CD4-positive, alpha-beta T cell treated with Interferon gamma for 1 hour (primary cell): ENCODE data around the gene PTCH2.
"Not testable (repeated sequence)": the region's sequence is repeated elsewhere in the genome, so short reads cannot be mapped to it uniquely, and the experiment has no call there.

Experiments used
- DNase-seq: peaks from one replicate; pipeline ENCODE4 v3.0.0-alpha.2; 2020

PTCH2 gene

DNA sequence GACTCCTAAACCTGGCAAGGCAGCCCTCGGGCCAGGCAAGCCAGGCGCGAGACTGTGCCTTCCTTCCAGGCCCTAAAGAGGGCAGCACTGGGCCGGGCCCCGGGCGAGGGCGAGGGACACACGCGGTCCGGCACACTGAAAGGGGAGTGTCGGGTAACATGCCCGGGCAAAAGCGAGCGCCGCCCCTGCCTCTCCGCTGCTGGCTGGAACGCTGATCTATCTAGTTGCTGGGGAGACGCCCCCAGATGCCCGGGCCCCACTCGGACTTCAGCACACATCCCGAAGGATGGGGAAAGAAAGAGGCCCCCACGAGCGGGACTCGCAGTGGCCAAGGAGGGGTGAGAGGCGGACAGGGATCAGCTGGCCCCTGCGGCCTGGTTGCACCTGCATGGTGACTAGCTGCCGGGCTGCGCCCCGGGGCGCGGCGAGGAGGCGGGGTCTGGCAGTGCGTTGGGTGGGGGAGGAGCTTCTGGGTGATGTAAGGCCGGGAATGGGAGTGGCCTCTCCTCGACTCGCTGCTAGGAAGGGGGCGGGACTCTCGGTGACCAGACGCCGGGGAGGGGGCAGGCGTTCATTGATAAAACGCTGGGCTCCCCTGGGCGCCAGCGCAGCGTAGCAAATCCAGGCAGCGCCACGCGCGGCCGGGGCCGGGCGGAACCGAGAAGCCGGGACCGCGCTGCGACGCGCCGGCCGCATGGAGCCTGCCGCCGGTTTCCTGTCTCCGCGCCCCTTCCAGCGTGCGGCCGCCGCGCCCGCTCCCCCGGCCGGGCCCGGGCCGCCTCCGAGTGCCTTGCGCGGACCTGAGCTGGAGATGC lies 43.1 kb downstream of the PTCH2 start, which contains the start of gene PLK3:
Gene PLK3, plus strand, starts transcription at position 608 of the 815 bp plus-strand sequence. Its CDS starts 87 bp downstream, at position 695.
- peak; percentile 98 for DNase-seq

DNA sequence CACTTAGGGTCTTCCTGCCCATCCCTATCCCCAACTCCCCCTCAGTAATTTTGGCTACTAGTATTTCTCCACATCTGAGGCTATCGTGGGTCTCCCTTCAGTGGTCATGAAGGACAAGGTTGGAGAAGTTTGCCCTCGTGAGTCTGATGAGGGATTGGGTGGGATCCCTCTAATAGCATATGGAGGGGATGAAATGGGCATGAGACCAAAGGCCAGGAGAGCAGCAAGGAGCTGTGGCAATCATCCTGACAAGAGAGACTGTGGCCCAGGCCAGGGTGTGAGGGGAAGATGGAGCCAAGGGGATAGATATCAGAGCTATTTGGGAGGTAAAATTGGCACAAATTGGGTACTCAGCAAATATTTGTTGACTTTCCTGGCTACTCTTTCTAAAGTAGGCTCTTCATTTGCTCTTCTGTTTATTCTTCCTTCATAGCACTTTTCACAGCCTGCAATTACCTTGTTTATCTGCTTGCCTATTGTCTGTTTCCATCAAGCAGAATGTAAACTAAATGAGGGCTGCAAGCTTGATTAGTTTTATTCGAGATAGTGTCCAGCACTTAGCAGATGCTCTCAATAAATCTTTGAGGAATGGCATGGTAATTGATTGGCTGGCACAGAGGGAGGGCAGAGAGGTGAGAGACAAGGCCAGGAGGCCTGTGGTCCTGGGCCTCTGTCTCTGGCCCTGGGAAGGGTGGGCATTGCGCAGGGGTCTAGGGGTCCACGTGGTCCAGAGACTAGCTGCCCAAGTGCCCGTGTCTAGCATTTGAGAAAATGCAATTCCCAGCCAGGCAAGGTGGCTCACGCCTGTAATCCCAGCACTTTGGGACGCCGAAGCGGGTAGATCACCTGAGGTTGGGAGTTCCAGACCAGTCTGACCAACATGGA lies 44.3 kb downstream of the PTCH2 start:
- no peak for DNase-seq

DNA sequence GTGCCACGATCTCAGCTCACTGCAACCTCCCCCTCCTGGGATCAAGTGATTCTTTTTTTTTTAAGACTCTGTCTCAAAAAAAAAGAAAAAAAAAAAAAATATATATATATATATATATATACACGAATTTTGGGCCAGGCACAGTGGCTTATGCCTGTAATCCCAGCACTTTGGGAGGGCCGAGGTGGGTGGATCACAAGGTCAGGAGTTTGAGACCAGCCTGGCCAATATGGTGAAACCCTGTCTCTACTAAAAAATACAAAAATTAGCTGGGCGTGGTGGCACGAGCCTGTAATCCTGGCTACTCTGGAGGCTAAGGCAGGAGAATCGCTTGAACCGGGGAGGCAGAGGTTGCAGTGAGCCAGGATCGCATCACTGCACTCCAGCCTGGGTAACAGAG lies 45.2 kb downstream of the PTCH2 start:
- not testable (repeated sequence) for DNase-seq

DNA sequence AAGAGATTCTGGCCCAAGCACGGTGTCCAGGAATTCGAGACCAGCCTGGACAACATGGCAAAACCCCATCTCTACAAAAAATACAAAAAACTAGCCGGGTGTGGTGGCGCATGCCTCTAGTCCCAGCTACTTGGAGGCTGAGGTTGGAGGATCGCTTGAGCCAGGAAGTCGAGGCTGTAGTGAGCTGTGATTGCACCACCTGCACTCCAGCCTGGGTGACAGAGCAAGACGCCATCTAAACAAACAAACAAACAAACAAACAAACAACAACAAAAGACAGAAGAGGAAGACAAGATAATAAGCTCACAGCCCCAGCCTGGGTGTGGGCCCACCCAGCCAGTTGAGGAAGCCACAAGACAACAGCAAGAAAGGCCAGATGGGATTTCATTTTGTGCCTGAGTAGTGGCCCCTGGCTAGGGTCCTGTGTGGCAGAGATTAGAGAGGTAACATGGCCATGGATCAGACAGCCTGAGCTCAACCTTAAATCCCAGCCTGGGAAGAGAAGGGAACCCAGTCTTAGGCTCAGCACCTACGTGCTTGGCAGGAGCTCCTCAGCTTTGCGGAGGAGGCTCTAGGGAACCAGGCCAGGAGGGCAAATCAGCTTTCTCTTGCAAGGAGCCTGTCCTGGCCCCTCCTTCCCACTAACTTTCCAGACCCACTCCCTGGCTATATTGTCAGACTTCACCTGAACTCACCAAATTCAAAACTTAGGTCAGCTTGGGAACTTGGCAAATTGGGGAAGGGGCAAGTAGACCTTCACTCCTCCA lies 50.1 kb downstream of the PTCH2 start:
- no peak for DNase-seq

DNA sequence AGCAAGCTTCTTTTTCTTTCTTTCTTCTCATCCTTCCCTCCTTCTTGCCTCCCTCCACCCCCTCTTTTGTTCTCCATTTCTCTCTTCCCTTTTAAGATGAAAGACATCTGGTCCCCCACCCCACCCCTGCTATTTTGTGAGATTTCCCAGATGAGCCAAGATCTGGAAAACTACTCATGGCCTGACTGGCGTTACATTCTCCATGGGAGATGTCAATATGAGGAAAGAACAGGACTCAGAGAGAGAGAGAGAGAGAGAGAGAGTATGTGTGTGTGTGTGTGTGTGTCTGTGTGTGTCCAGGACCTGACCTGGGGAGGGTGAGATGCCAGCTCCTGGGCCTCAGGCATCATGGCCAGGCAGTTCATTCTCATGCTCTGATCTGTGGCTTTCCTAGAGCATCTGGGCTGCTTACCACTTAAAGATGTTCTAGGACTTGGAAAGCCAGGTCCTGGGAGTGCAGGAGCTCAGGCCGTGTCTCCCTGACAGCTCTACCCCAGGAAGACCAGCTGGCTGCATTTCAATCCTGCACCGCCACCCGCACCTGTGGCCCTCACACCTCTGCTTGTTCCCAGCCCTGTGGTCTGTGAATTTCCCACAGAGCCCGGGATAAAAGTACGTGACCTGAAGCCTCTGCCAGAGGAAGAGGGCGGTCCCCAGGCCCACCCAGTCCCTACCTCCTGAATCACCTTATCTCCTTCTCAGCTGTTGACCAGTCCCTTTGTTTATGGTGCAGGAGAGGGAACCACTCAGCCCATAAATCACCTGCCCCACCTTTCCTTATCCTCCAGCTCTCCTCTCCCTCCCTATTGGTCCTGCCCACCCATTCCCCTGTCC lies 51.9 kb downstream of the PTCH2 start:
- no peak for DNase-seq

DNA sequence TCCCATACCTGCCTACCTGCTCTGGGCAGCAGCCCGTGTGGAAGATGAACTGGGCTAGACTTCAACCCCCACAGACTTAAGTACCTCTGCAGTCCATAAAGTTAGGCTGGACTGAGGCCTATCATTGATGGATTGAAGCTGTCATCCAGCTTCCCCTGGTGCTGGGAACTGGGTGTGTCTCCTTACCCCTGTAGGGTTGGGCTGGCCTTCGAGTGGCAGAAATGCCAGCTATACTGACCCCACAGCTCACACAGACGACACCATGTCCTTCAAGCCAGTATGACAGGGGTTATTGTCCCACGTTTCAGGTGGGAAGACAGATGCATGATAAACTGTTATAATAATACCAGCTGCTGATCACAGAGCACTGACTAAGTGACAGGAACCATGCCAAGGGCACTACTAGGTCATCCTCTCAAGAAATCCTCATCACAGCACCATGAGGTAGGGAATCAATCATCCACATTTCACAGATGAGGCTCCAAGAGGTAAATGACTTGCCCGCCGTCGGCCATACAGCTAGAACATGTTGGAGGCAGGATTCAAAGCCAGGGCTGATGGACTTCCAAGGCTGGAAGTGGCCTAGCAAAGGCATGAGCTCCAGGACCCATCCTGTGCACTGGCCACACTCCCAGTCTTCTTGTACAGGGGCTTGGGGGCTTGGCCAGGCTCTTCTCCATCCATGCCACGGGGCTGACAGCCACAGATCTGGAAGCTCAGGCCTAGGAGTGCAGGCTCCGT lies 54.8 kb downstream of the PTCH2 start, which contains the start of gene BEST4:
Gene BEST4, minus strand, starts transcription at position 51 of the 741 bp plus-strand sequence. CDS start 465 bp downstream, outside the sequence.
- DNase-seq, result no peak

DNA sequence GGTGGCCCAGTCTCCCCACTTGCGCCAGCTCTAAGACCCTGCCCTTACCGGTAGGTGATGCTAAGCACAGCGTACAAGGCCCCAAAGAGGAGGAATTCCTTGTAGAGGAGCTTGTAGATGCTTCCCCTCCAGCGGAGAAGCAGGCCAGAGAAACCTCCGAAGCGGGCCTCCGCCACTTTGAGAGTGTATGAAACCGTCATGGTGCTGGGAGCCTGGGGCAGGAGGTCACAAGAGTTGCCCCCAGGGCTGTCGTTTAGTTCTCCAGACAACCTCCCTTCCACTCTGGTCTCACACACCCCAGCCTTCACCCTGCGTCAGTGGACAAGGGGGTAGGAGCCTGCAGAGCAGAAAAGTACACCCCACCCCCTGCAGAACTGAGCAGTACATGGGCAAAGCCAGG lies 55.5 kb downstream of the PTCH2 start:
- DNase-seq, result no peak

DNA sequence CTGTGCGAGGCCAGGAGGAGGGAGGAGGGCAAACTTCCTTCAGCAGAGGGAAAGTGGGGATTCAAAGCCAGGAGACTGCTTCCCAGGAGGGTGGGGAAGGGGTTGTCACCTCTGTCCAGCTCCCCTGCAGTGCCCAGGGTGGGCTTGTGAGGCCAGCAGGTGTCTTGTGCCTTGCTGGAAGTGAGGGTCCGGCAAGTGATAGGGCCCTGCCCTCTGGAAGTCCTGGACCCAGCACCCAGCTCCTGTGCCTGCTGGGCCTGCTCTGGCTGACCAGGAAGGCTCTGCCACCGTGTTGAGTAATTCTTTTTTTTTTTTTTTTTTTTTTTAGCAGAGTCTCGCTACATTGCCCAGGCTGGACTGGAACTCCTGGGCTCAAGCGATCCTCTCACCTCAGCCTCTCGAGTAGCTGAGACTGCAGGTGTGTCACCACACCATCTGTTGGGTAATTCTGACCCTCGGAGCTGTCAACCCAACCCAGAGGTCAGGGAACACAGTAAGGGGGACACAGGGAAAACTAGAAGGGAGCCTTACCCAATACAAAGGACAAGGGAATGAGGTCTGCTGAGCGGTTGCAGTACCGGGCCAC lies 56.1 kb downstream of the PTCH2 start:
- DNase-seq, result no peak

DNA sequence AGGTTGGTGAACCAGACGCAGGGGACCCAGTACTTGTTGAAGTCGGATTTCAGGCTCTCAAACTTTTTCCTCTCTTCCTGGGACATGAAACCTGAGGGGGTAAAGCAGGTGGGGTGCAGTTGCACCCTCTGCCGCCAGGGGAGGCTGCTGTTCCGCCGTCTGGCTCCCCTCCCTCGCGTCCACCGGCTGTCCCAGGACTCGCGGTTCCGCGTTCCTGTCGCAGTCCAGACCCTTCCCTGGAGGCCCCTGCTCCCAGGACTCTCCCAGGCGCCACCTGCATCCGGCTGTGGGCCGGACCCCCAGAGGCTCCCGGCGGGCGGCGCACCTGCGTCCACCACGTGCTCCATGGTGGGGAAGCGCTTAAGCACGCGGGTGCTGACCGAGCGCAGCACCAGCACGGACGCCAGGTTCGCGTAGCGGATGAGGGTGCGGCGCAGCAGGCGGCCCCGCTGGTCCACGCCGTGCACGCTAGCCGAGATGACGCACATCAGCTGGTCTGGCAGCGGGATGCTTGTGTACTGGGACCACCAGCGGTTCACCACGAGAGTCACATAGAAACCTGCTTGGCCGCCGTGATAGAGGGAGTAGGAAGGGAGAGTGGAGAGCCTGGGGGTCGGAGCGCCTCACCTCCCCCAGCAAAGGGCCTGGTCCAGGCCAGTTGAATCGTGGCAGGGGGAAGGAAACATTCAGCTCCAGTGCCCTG lies 56.8 kb downstream of the PTCH2 start:
- peak; percentile 73 for DNase-seq

DNA sequence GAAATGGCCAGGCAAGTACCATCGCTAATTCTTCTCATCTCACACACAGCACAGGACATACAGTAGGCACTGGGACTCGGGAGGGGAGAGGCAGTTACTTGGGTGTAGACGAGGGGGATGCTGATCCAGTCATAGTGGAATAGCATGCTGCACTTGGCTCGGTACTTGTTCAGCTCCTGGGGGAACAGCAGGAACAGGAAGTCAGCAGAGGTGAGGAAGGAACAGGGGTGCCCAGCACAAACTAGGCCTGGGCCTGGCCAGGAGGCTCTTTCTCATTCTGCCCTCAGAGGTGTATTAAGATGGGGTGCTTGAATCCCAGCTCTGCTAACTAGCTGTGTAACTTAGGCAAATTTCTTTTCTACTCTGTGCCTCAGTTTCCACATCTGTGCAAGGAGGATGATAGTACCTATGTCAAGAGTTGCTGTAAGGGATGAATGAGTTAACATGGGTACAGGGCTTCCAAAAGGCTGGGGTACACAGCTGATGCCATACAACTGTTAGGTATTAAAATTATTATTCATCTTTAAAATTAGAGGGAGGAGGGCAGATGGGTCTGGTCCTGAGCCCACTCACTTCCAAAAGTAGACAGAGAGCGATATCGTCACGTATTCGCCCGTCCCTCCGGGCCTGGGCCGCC lies 57.4 kb downstream of the PTCH2 start:
- DNase-seq, result no peak

DNA sequence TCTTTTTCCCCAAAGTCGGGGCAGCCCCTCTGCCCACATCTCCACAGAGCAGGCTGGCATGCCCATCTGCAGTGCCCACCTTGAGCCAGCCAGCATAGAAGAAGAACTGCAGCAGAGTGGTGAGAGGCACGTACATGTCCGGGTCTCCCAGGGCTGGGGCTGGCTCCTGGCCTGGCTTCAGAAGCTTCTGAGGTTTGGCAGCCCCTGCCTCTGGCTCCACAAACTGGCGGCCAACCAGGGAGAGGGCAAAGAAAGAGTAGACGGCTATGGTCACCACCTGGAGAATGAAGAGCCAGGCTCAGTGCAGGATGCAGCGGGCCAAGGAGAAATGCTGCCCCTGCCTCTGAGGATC lies 58.0 kb downstream of the PTCH2 start:
- no peak for DNase-seq

DNA sequence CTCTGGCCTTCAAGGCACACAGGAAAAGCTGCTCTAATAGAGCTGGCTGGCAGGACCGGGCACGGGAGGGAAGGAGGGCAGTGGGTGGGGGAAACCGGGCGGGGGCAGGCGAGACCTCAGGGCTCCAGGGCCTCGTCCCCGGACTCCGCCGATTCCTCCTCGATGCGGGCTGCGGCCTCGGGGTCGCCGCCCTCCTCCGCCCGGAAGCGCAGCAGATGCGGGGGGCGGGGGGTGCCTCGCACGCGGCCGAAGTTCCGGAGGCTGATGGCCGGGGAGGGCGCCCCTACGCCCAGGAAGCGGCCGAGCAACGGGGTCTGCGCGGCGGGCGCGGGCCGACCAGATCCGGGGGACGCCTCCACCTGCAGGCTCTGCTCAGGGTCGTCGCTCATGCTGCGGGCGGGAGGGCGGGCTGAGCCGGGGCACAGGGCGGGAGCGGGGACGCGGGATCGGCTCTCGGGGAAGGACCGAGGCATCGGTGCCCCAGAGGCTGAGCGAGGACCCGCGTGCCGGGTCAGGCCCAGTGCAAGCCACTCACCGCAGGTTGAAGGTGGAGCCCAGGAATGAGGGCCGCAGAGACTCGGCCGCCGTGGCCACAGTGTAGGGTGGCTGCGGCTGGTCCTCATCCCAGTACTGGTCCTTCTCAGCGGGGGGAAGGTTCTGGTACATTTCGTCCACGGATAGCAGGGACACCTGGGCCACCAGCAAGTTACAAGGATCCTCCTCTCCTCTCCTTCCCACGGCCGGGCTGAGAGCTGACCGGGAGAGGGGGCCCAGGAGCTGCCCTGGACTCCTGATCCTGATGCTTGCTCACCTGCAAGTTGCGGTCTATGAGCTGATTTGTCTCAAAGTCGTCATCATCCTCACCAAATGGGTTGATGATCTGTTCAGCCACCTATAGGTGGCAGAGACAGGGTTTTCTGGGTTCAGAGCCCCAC lies 58.7 kb downstream of the PTCH2 start:
- no peak for DNase-seq

DNA sequence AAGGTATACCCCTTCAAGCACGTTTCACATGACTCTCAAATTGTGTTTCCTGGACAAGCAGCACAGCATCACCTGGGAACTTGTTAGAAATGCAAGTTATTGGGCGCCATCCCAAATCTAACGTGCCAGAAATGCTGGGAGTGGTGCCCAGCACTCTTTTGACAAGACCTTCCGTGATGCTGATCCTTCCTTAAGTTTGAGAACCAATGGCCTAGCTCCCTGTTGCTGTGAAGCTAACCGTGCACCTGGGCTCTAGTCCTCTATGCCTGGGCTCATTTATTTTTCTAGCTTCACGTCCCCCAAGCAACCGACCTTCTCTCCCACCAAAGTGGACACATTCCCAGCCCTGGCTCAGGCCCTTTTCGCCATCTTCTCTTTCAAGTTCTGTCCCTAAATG lies 59.4 kb downstream of the PTCH2 start:
- no peak for DNase-seq

DNA sequence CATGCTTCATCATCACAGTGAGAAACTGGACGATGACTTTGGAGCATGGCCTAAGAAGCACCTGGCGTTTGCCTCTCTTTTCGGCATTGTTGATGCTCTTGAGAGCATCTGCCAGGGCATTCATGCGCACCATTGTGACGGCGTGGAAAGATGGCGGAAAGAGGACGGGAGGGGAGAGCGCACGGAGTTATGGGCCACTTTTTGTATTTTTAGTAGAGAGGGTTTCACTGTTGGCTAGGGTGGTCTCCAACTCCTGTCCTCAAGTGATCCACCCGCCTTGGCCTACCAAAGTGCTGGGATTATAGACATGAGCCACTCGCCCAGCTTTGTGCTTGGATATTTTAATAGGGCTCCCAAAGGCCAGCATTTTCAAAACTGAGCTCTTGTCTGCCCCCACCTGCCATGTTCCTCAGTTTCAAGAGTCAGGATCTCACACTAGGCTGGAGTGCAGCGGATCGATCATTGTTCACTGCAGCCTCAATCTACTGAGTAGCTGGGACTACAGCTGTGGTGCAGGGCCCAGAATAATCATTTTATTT lies 62.4 kb downstream of the PTCH2 start:
- DNase-seq, result no peak

DNA sequence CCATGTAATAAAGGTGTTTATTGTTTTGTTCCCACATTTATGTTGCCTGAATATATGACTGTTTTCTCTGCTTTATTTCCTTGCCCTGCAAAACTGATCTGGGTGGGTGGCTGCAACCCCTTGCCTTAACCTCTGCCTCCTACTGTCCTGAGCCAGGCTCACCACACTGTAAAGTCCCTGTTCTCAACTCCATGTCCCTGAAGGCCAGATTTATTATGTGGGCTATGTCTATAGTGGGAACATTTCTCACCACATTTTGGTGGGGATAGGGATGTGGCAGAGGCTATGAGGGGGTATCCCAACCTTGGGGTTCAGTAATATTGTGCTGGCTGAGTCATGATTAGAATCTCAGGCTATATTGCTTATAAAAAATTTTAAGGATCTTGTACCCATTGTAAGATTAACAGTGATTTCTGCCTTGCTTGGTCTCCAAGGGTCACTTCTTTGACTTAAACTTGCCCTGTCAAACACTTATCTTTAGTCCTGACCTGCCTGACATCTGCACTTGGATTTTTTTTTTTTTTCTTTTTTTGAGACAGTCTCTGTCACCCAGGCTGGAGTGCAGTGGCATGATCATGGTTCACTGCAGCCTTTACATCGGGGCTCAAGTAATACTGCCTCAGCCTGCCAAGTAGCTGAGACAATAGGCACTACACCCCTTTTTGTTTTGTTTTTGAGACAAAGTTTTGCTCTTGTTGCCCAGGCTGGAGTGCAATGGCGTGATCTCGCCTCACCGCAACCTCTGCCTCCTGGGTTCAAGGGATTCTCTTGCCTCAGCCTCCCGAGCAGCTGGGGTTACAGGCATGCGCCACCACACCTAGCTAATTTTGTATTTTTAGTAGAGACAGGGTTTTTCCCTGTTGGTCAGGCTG lies 64.1 kb downstream of the PTCH2 start:
- no peak for DNase-seq

DNA sequence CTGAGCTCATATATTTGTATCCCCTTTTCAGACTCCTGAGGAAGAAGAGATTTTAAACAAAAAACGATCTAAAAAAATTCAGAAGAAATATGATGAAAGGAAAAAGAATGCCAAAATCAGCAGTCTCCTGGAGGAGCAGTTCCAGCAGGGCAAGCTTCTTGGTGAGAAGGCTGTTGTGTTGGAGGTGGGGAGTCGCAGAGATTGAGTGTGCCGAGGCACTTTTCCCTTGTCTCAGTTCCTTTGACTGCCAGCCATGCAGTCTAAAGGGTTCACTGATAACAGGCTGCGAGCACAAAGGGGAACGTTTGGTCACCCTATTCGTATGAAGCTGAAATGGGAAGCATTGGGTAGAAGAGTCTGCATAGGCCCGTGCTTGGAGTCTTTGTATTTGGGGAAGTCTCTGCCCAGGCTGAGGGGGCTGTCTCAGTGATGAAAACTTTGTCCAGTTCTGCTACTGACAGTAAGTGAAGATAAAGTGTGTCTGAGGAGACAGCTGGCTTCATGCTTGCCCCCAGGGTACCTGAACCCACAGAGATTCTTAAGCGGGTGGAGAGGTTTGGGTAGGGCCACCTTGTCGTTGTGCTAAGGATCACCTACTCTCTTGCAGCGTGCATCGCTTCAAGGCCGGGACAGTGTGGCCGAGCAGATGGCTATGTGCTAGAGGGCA lies 65.0 kb downstream of the PTCH2 start:
- DNase-seq, result no peak

DNA sequence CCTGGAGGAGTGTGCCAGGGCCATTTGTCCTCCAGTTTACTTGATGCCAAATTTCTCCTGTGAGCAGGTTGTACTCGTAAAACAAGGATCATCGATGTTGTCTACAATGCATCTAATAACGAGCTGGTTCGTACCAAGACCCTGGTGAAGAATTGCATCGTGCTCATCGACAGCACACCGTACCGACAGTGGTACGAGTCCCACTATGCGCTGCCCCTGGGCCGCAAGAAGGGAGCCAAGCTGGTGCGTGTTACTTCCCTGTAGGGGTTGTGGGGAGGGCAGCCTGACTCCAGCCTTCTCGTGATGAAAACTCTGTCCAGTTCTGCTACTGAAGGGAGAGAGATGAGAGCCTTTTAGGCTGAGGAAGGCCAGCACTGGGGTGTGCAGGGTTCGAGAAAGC lies 65.5 kb downstream of the PTCH2 start:
- DNase-seq, result no peak
